Central memory CD8-positive, alpha-beta T cell (primary cell): ENCODE results near the gene ZNF486.
A peak's percentile ranks its signal among the peaks of the same experiment; 100 is the strongest.
"Not testable (repeated sequence)": the region's sequence is repeated elsewhere in the genome, so short reads cannot be mapped to it uniquely, and the experiment has no call there.

Source experiments
- ATAC-seq: fragments of 150-1000 bp; cut with Tn5 transposase; replicated peaks from 2 replicates; pipeline ENCODE4 v1.10.0; 2022; ENCODE audit warnings: mild to moderate bottlenecking, moderate FRiP score, moderate number of reproducible peaks; ENCODE audit not compliant: poor library complexity, severe bottlenecking; ENCODE audit errors: extremely low read depth
- DNase-seq, 2 donors: peaks; one replicate each; pipeline ENCODE4 v3.0.0; 2021; ENCODE audit warnings: low spot score in 2 of 2
- H3K27ac Mint-ChIP-seq: one replicate; pipeline ENCODE4 v1.8.0; 2022; ENCODE audit warnings: low read depth, mild to moderate bottlenecking, moderate library complexity, mixed read lengths
- H3K27me3 Mint-ChIP-seq: one replicate; pipeline ENCODE4 v1.8.0; 2022; ENCODE audit warnings: mixed read lengths
- H3K36me3 Mint-ChIP-seq: one replicate; pipeline ENCODE4 v1.8.0; 2022; ENCODE audit warnings: mild to moderate bottlenecking, moderate library complexity, mixed read lengths; ENCODE audit not compliant: insufficient read depth
- H3K4me1 Mint-ChIP-seq: one replicate; pipeline ENCODE4 v1.8.0; 2022; ENCODE audit warnings: mixed read lengths
- H3K4me3 Mint-ChIP-seq: one replicate; pipeline ENCODE4 v1.8.0; 2022; ENCODE audit warnings: mild to moderate bottlenecking, moderate library complexity, mixed read lengths
- H3K9me3 Mint-ChIP-seq: one replicate; pipeline ENCODE4 v1.8.0; 2022; ENCODE audit warnings: mixed read lengths

The ZNF486 gene

GRCh38 chr19:20167020-20167644 lies at the start of gene ZNF486:
Gene ZNF486 (plus strand): TSS chr19:20167214. CDS start chr19:20167331, 117 bp downstream.
- H3K27me3 Mint-ChIP-seq, result no peaks in the 10 kb centered on the region
- H3K36me3 Mint-ChIP-seq, result peaks cover 11% of the 10 kb centered on the region
- peak within 1 kb of the TSS; percentile 88 for H3K27ac Mint-ChIP-seq
- peak; percentile 90 to 93 for DNase-seq
- peak within 1 kb of the TSS; percentile 92 for H3K4me3 Mint-ChIP-seq
- H3K9me3 Mint-ChIP-seq, result no peaks in the 10 kb centered on the region
- peak; percentile 98 for ATAC-seq
- peaks cover 18% of the 10 kb centered on the region for H3K4me1 Mint-ChIP-seq

DNA sequence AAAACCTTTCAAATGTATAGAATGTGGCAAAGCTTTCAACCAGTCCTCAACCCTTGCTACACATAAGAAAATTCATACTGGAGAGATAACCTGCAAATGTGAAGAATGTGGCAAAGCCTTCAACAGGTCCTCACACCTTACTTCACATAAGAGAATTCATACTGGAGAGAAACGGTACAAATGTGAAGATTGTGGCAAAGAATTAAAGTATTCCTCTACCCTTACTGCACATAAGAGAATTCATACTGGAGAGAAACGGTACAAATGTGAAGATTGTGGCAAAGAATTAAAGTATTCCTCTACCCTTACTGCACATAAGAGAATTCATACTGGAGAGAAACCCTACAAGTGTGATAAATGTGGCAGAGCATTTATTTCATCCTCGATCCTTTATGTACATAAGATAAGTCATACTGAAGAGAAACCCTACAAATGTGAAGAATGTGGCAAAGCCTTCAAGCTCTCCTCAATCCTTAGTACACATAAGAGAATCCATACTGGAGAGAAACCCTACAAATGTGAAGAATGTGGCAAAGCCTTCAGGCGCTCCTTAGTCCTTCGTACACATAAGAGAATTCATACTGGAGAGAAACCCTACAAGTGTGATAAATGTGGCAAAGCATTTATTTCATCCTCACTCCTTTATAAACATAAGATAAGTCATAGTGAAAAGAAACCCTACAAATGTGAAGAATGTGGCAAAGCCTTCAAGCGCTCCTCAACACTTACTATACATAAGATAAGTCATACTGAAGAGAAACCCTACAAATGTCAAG lies 48.8 kb upstream of the ZNF486 start:
- not testable (repeated sequence) for DNase-seq, H3K4me1 Mint-ChIP-seq, H3K27ac Mint-ChIP-seq, ATAC-seq, H3K27me3 Mint-ChIP-seq, H3K36me3 Mint-ChIP-seq, H3K4me3 Mint-ChIP-seq
- H3K9me3 Mint-ChIP-seq, result peaks cover 14% of the 10 kb centered on the region

DNA sequence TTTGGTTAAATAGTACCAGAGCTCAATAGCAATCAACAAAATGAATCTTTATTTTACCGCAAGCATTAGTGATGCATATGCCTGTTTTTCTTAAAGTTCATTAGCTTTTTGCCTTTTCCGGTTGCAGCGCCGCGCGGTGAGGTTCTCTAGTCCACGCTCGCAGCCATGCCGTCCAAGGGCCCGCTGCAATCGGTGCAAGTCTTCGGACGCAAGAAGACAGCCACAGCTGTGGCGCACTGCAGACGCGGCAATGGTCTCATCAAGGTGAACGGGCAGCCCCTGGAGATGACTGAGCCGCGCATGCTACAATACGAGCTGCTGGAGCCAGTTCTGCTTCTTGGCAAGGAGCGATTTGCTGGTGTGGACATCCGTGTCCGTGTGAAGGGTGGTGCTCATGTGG lies 42.1 kb upstream of the ZNF486 start:
- DNase-seq, result no peak
- ATAC-seq, result no peak
- no peaks in the 10 kb centered on the region for H3K4me1 Mint-ChIP-seq
- H3K9me3 Mint-ChIP-seq, result peaks cover 6% of the 10 kb centered on the region
- H3K36me3 Mint-ChIP-seq, result no peaks in the 10 kb centered on the region
- H3K4me3 Mint-ChIP-seq, result no peak overlapping the region
- no peaks in the 10 kb centered on the region for H3K27me3 Mint-ChIP-seq
- no peak overlapping the region for H3K27ac Mint-ChIP-seq

DNA sequence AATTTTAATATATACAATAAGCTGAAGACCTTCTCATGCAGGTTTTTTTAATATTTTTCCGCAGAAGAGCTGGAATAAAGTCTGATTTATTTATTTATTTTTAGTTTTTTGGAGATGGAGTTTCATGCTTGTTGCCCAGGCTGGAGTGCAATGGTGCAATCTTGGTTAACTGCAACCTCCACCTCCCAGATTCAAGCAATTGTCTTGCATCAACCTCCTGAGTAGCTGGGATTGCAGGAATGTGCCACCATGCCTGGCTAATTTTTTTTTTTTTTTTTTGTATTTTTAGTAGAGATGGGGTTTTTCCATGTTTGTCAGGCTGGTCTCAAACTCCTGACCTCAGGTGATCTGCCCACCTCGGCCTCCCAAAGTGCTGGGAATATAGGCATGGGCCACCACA lies 34.1 kb upstream of the ZNF486 start:
- not testable (repeated sequence) for H3K27ac Mint-ChIP-seq, H3K36me3 Mint-ChIP-seq, H3K27me3 Mint-ChIP-seq, H3K4me1 Mint-ChIP-seq, ATAC-seq, DNase-seq, H3K9me3 Mint-ChIP-seq, H3K4me3 Mint-ChIP-seq

DNA sequence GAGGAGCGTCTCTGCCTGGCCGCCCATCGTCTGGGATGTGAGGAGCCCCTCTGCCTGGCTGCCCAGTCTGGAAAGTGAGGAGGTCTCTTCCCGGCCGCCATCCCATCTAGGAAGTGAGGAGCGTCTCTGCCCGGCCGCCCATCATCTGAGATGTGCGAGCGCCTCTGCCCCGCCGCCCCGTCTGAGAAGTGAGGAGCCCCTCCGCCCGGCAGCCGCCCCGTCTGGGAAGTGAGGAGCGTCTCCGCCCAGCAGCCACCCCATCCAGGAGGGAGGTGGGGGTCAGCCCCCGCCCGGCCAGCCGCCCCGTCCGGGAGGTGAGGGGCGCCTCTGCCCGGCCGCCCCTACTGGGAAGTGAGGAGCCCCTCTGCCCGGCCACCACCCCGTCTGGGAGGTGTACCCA lies 29.3 kb upstream of the ZNF486 start:
- H3K4me3 Mint-ChIP-seq, H3K9me3 Mint-ChIP-seq, H3K4me1 Mint-ChIP-seq: not testable (repeated sequence)

DNA sequence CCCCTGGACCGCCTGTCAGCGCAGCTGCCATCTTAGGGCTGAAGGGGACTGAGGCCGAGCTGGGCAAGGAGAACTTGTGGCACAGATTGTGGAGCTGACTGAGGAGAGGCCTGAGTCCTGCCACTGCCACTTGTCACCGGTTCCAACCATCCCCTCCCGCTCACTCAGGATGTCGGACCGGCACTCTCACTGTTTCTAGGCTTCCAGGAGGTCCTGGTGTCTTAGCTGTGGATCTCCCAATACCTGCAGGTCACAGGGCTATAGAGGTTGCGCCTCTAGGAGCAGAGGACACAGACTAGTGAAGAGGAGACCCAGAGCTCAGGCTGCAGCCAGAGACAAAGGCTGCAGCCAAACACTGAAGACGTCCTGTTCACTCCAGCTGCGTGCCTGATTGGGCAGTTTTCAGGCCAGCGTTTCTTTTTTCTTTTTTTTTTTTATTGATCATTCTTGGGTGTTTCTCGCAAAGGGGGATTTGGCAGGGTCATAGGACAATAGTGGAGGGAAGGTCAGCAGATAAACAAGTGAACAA lies 15.3 kb upstream of the ZNF486 start:
- no peaks in the 10 kb centered on the region for H3K9me3 Mint-ChIP-seq
- ATAC-seq (no peak), DNase-seq (no peak)
- peaks cover 3% of the 10 kb centered on the region for H3K36me3 Mint-ChIP-seq
- no peak overlapping the region for H3K4me3 Mint-ChIP-seq
- H3K27me3 Mint-ChIP-seq, result no peaks in the 10 kb centered on the region
- no peak overlapping the region for H3K27ac Mint-ChIP-seq
- H3K4me1 Mint-ChIP-seq, result no peaks in the 10 kb centered on the region

More for the DNA sequence above, 29.3 kb upstream of the ZNF486 start:
- not testable (repeated sequence) for H3K36me3 Mint-ChIP-seq, DNase-seq, H3K27ac Mint-ChIP-seq, H3K27me3 Mint-ChIP-seq, ATAC-seq

DNA sequence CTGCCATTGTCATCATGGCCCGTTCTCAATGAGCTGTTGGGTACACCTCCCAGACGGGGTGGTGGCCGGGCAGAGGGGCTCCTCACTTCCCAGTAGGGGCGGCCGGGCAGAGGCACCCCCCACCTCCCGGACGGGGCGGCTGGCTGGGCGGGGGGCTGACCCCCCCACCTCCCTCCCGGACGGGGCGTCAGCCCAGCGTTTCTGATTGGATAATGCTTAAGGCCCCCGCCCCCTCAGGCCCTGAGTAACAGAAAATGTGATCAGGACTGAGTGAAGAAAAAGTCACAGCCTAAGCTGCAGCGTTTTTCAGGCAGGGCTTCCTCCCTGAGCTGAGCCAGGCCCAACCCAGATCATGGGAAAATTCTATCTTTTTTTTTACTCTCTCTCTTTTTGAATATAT lies 14.5 kb upstream of the ZNF486 start:
- not testable (repeated sequence) for ATAC-seq, H3K4me3 Mint-ChIP-seq, H3K4me1 Mint-ChIP-seq, H3K27me3 Mint-ChIP-seq, H3K9me3 Mint-ChIP-seq, H3K27ac Mint-ChIP-seq, DNase-seq, H3K36me3 Mint-ChIP-seq

DNA sequence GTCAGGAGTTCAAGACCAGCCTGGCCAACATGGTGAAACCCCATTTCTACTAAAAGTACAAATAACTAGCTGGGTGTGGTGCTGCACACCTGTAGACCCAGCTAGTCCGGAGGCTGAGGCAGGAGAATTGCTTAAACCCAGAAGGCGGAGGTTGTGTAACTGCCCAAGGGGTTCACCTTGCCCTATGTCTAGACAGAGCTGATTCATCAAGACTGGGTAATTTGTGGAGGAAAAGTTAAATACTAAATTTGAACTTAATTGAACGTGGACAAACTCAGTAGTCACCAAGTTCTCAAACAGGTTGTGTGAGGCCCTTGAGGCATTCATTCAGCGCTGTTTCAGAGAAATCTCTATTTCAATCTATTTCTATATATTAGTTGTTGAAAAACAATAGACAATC lies 13.7 kb upstream of the ZNF486 start:
- ATAC-seq (no peak), DNase-seq (no peak)
- Mint-ChIP-seq H3K9me3 (no peaks in the 10 kb centered on the region), H3K36me3 (peaks cover 3% of the 10 kb centered on the region), H3K4me1 (no peaks in the 10 kb centered on the region), H3K27me3 (no peaks in the 10 kb centered on the region), H3K27ac (no peak overlapping the region), H3K4me3 (no peak overlapping the region)

DNA sequence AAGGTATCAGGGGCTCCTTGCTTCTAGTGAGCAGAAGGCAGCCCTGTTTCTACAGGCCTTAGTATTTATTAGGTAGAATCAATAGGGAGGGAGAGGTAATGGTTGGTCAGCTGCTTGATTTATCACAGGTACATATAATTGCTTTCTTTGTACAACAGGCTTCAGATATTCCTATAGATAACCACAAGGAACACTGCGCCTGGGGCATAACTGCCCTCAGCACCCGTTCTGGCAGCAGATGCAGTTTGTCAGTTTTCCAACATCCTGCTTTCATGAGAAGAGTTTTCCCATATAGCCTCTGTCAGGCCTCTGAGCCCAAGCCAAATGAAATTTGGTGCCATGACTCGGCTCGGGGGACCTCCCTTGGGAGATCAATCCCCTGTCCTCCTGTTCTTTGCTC lies 12.4 kb upstream of the ZNF486 start:
- peaks cover 3% of the 10 kb centered on the region for H3K36me3 Mint-ChIP-seq
- no peaks in the 10 kb centered on the region for H3K27me3 Mint-ChIP-seq
- no peak overlapping the region for H3K4me3 Mint-ChIP-seq
- no peaks in the 10 kb centered on the region for H3K4me1 Mint-ChIP-seq
- no peaks in the 10 kb centered on the region for H3K9me3 Mint-ChIP-seq
- DNase-seq (no peak), ATAC-seq (no peak)
- no peak overlapping the region for H3K27ac Mint-ChIP-seq

DNA sequence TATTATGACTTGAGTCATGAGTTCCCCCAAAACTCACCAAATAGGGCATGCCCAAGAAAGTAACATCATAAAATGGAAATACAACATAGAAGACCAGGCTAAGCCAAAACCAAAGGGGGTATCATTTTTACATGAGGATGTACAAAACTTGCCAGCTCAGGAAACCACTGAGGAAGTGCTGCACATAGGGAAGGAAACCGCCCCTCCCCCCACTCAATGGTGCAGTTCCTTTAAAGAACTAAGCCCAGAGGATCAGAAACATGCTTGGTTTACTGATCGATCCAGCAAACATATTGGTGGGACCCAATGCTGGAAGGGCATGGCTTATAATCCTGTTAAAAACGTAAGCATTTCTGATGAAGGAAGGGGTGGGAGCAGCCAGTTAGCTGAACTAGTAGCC lies 4.2 kb upstream of the ZNF486 start:
- Mint-ChIP-seq H3K9me3 (no peaks in the 10 kb centered on the region), H3K27ac (no peak overlapping the region), H3K27me3 (no peaks in the 10 kb centered on the region), H3K4me3 (no peak overlapping the region), H3K36me3 (peaks cover 6% of the 10 kb centered on the region), H3K4me1 (peaks cover 9% of the 10 kb centered on the region)
- ATAC-seq, result no peak
- DNase-seq, result no peak

GRCh38 chr19:20164456-20164855 lies 2.6 kb upstream of the ZNF486 start:
- H3K36me3 Mint-ChIP-seq, result peaks cover 6% of the 10 kb centered on the region

DNA sequence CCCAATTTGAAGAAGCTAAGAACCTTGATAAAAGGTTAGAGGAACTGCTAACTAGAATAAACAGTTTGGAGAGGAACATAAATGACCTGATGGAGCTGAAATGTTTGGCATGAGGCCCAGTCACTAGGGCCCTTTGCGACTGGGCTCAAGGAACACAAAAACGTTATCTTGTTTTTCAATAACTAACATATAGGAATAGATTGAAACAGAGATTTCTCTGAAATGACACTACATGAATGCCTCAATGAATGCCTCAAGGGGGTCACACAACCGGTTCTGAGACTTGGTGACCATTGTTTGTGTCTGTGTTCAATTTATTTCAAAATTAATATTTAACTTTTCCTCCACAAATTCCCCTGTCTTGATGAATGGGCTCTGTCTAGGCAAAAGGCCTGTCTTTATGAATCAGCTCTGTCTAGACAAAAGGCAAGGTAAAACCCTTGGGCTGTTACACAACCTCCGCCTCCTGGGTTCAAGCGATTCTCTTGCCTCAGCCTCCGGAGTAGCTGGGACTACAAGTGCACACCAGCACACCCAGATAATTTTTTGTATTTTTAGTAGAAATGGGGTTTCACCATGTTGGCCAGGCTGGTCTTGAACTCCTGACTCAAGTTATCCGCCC lies 932 bp upstream of the ZNF486 start:
- no peak overlapping the region for H3K4me3 Mint-ChIP-seq
- no peak overlapping the region for H3K27ac Mint-ChIP-seq
- DNase-seq (no peak), ATAC-seq (no peak)
- no peaks in the 10 kb centered on the region for H3K27me3 Mint-ChIP-seq
- peaks cover 8% of the 10 kb centered on the region for H3K36me3 Mint-ChIP-seq
- H3K4me1 Mint-ChIP-seq, result peaks cover 9% of the 10 kb centered on the region
- no peaks in the 10 kb centered on the region for H3K9me3 Mint-ChIP-seq

More at GRCh38 chr19:20164456-20164855, 2.6 kb upstream of the ZNF486 start:
- H3K9me3 Mint-ChIP-seq, result no peaks in the 10 kb centered on the region
- no peak overlapping the region for H3K27ac Mint-ChIP-seq
- peaks cover 9% of the 10 kb centered on the region for H3K4me1 Mint-ChIP-seq
- DNase-seq (no peak), ATAC-seq (no peak)
- no peak overlapping the region for H3K4me3 Mint-ChIP-seq
- no peaks in the 10 kb centered on the region for H3K27me3 Mint-ChIP-seq
